WTC11 (cell line): Measurements from ENCODE around the gene HNRNPCL1. TPM values are rescaled to one million over a fixed set of nuclear protein-coding genes. Genes with fewer than 3 reads are reported as not detected.

Source experiments
- ATAC-seq: fragments of 200-7000 bp; cut with Tn5 transposase; 2 replicates; pipeline ENCODE4 v1.10.0; 2021; ENCODE audit warnings: mild to moderate bottlenecking, moderate library complexity
- CTCF ChIA-PET: fragments of 300-600 bp; sonication (Branson Sonifier 250); formaldehyde crosslinking; loops from one replicate; lab custom pipeline; 2021; ENCODE audit warnings: antibody characterized with exemption; lab: Charles Lee
- POLR2A ChIA-PET: fragments of 350-600 bp; sonication (Branson Sonifier 250); formaldehyde crosslinking; loops from one replicate; lab custom pipeline; 2021; ENCODE audit warnings: antibody characterized with exemption; lab: Charles Lee
- DNase-seq: peaks from one replicate; pipeline ENCODE4 v3.0.0; 2021; ENCODE audit warnings: low spot score
- H3K27ac Mint-ChIP-seq: 2 replicates; pipeline ENCODE4 v1.8.0; 2021; ENCODE audit warnings: mixed read lengths
- H3K27me3 Mint-ChIP-seq: 2 replicates; pipeline ENCODE4 v1.8.0; 2021; ENCODE audit warnings: low read depth, mild to moderate bottlenecking, moderate library complexity, mixed read lengths
- H3K36me3 Mint-ChIP-seq: 2 replicates; pipeline ENCODE4 v1.8.0; 2021; ENCODE audit warnings: mixed read lengths
- H3K4me1 Mint-ChIP-seq: 2 replicates; pipeline ENCODE4 v1.8.0; 2022; ENCODE audit warnings: mixed read lengths
- H3K4me3 Mint-ChIP-seq: 2 replicates; pipeline ENCODE4 v1.8.0; 2021; ENCODE audit warnings: mild to moderate bottlenecking, moderate library complexity, mixed read lengths
- H3K9me3 Mint-ChIP-seq: 2 replicates; pipeline ENCODE4 v1.8.0; 2021; ENCODE audit warnings: mixed read lengths
- ELF4 ChIP-seq: sonication (generic); formaldehyde crosslinking; IDR thresholded peaks from 2 replicates; pipeline ENCODE4 v1.8.1; 2022; ENCODE audit warnings: low read depth, mild to moderate bottlenecking, moderate library complexity, missing genetic modification reagents
- ETV6 ChIP-seq: sonication (generic); formaldehyde crosslinking; IDR thresholded peaks from 2 replicates; pipeline ENCODE4 v1.8.1; 2022; ENCODE audit warnings: mild to moderate bottlenecking, missing genetic modification reagents
- FOXK1 ChIP-seq: sonication (generic); formaldehyde crosslinking; IDR thresholded peaks from 2 replicates; pipeline ENCODE4 v1.8.0; 2022; ENCODE audit warnings: mild to moderate bottlenecking, moderate library complexity, missing genetic modification reagents
- IRF2 ChIP-seq: sonication (generic); formaldehyde crosslinking; IDR thresholded peaks from 2 replicates; pipeline ENCODE4 v1.8.0; 2022; ENCODE audit warnings: low read depth, missing genetic modification reagents, borderline replicate concordance
- NFE2L1 ChIP-seq: sonication (generic); formaldehyde crosslinking; IDR thresholded peaks from 2 replicates; pipeline ENCODE4 v1.8.1; 2023; ENCODE audit warnings: missing genetic modification reagents
- RELA ChIP-seq: sonication (generic); formaldehyde crosslinking; IDR thresholded peaks from 2 replicates; pipeline ENCODE4 v1.8.1; 2022; ENCODE audit warnings: missing genetic modification reagents, mild to moderate bottlenecking, borderline replicate concordance
- RORB ChIP-seq: fragments of 250-450 bp; sonication (Bioruptor Pico); IDR thresholded peaks from 2 replicates; pipeline ENCODE4 v1.9.0; 2021; ENCODE audit warnings: mild to moderate bottlenecking
- SOX15 ChIP-seq: fragments of 250-450 bp; sonication (Bioruptor Pico); IDR thresholded peaks from 2 replicates; pipeline ENCODE4 v1.9.0; 2021; ENCODE audit warnings: mild to moderate bottlenecking
- SP1 ChIP-seq: sonication (generic); formaldehyde crosslinking; conservative IDR thresholded peaks from 2 replicates; pipeline ENCODE4 v1.8.1; 2022; ENCODE audit warnings: missing genetic modification reagents
- TEAD1 ChIP-seq: sonication (generic); formaldehyde crosslinking; IDR thresholded peaks from 2 replicates; pipeline ENCODE4 v1.8.0; 2022; ENCODE audit warnings: mild to moderate bottlenecking, missing genetic modification reagents
- TEAD4 ChIP-seq: sonication (generic); formaldehyde crosslinking; IDR thresholded peaks from 2 replicates; pipeline ENCODE4 v1.8.0; 2022; ENCODE audit warnings: mild to moderate bottlenecking, missing genetic modification reagents
- TP53 ChIP-seq: sonication (generic); formaldehyde crosslinking; IDR thresholded peaks from 2 replicates; pipeline ENCODE4 v1.8.1; 2023; ENCODE audit warnings: mild to moderate bottlenecking, missing genetic modification reagents
- ZNF121 ChIP-seq: sonication (generic); formaldehyde crosslinking; IDR thresholded peaks from 2 replicates; pipeline ENCODE4 v1.8.0; 2023; ENCODE audit warnings: missing genetic modification reagents
- ZNF138 ChIP-seq: sonication (generic); formaldehyde crosslinking; conservative IDR thresholded peaks from 2 replicates; pipeline ENCODE4 v1.8.1; 2022; ENCODE audit warnings: mild to moderate bottlenecking, moderate library complexity, missing genetic modification reagents
- ZNF317 ChIP-seq: sonication (generic); formaldehyde crosslinking; IDR thresholded peaks from 2 replicates; pipeline ENCODE4 v1.8.1; 2023; ENCODE audit warnings: low read depth, mild to moderate bottlenecking, moderate library complexity, missing genetic modification reagents, borderline replicate concordance
- ZNF671 ChIP-seq: fragments of 250-450 bp; sonication (Bioruptor Pico); IDR thresholded peaks from 2 replicates; pipeline ENCODE4 v1.8.0; 2021; ENCODE audit warnings: mild to moderate bottlenecking
- total RNA-seq: library from RNA; stranded (reverse); gene quantifications from 3 replicates; pipeline ENCODE4 v1.2.3, GENCODE V29; 2021
- TF ChIP-seq, protein P1 (sequence below): sonication (generic); formaldehyde crosslinking; IDR thresholded peaks from 2 replicates; pipeline ENCODE4 v1.8.1; 2023; ENCODE audit warnings: mild to moderate bottlenecking, missing genetic modification reagents, borderline replicate concordance
- TF ChIP-seq, protein P2 (sequence below): sonication (generic); formaldehyde crosslinking; IDR thresholded peaks from 2 replicates; pipeline ENCODE4 v1.8.1; 2023; ENCODE audit warnings: mild to moderate bottlenecking, moderate library complexity, missing genetic modification reagents
- TF ChIP-seq, protein P3 (sequence below): fragments of 250-450 bp; sonication (Bioruptor Pico); IDR thresholded peaks from 2 replicates; pipeline ENCODE4 v1.9.0; 2021; ENCODE audit warnings: mild to moderate bottlenecking, borderline replicate concordance
- TF ChIP-seq, protein P4 (sequence below): sonication (generic); formaldehyde crosslinking; IDR thresholded peaks from 2 replicates; pipeline ENCODE4 v1.8.1; 2022; ENCODE audit warnings: mild to moderate bottlenecking, moderate library complexity, missing genetic modification reagents

Gene HNRNPCL1
- total RNA-seq, 1 experiment from 2014 or later, result not detected

DNA sequence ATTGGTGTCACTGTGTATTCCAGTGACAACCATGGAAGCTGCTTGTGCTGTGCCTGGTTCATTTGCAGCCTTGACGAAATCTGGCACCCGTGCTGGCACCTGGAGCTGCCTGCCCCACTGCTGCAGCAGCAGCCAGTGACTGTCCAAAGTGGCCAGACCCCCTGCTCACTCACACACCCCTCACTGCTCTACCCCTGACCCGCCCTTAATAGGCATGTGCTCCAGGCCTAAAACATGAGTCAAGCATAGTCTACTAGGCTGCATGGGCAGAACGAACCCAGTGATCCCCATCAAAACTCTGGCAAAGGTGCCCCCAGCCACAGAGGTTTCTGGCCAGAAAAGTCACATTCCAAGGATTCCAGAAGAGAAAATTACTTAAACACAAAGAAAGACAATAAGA, 49.6 kb downstream of the HNRNPCL1 start:
- H3K36me3 Mint-ChIP-seq, result peaks cover 19% of the 10 kb centered on the region
- no peak for DNase-seq
- peaks cover 68% of the 10 kb centered on the region for H3K9me3 Mint-ChIP-seq
- no peak for TF ChIP-seq TEAD4 (CRISPR knock-in tag)
- no peak for TF ChIP-seq ZNF317
- TF ChIP-seq, protein P1, sequence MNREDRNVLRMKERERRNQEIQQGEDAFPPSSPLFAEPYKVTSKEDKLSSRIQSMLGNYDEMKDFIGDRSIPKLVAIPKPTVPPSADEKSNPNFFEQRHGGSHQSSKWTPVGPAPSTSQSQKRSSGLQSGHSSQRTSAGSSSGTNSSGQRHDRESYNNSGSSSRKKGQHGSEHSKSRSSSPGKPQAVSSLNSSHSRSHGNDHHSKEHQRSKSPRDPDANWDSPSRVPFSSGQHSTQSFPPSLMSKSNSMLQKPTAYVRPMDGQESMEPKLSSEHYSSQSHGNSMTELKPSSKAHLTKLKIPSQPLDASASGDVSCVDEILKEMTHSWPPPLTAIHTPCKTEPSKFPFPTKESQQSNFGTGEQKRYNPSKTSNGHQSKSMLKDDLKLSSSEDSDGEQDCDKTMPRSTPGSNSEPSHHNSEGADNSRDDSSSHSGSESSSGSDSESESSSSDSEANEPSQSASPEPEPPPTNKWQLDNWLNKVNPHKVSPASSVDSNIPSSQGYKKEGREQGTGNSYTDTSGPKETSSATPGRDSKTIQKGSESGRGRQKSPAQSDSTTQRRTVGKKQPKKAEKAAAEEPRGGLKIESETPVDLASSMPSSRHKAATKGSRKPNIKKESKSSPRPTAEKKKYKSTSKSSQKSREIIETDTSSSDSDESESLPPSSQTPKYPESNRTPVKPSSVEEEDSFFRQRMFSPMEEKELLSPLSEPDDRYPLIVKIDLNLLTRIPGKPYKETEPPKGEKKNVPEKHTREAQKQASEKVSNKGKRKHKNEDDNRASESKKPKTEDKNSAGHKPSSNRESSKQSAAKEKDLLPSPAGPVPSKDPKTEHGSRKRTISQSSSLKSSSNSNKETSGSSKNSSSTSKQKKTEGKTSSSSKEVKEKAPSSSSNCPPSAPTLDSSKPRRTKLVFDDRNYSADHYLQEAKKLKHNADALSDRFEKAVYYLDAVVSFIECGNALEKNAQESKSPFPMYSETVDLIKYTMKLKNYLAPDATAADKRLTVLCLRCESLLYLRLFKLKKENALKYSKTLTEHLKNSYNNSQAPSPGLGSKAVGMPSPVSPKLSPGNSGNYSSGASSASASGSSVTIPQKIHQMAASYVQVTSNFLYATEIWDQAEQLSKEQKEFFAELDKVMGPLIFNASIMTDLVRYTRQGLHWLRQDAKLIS (CRISPR knock-in tag), result no peak
- TF ChIP-seq NFE2L1 (CRISPR knock-in tag), result no peak
- TF ChIP-seq ZNF671 (CRISPR knock-in tag), result no peak
- no peak for TF ChIP-seq ETV6 (CRISPR knock-in tag)
- TF ChIP-seq, protein P2, sequence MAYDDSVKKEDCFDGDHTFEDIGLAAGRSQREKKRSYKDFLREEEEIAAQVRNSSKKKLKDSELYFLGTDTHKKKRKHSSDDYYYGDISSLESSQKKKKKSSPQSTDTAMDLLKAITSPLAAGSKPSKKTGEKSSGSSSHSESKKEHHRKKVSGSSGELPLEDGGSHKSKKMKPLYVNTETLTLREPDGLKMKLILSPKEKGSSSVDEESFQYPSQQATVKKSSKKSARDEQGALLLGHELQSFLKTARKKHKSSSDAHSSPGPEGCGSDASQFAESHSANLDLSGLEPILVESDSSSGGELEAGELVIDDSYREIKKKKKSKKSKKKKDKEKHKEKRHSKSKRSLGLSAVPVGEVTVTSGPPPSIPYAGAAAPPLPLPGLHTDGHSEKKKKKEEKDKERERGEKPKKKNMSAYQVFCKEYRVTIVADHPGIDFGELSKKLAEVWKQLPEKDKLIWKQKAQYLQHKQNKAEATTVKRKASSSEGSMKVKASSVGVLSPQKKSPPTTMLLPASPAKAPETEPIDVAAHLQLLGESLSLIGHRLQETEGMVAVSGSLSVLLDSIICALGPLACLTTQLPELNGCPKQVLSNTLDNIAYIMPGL (CRISPR knock-in tag), result no peak
- TF ChIP-seq ZNF138 (CRISPR knock-in tag), result no peak
- TF ChIP-seq FOXK1 (CRISPR knock-in tag), result no peak
- TF ChIP-seq SP1, result no peak
- TF ChIP-seq ELF4 (CRISPR knock-in tag), result no peak
- TF ChIP-seq SOX15 (CRISPR knock-in tag), result no peak
- no peak for TF ChIP-seq IRF2 (CRISPR knock-in tag)
- TF ChIP-seq, protein P3, sequence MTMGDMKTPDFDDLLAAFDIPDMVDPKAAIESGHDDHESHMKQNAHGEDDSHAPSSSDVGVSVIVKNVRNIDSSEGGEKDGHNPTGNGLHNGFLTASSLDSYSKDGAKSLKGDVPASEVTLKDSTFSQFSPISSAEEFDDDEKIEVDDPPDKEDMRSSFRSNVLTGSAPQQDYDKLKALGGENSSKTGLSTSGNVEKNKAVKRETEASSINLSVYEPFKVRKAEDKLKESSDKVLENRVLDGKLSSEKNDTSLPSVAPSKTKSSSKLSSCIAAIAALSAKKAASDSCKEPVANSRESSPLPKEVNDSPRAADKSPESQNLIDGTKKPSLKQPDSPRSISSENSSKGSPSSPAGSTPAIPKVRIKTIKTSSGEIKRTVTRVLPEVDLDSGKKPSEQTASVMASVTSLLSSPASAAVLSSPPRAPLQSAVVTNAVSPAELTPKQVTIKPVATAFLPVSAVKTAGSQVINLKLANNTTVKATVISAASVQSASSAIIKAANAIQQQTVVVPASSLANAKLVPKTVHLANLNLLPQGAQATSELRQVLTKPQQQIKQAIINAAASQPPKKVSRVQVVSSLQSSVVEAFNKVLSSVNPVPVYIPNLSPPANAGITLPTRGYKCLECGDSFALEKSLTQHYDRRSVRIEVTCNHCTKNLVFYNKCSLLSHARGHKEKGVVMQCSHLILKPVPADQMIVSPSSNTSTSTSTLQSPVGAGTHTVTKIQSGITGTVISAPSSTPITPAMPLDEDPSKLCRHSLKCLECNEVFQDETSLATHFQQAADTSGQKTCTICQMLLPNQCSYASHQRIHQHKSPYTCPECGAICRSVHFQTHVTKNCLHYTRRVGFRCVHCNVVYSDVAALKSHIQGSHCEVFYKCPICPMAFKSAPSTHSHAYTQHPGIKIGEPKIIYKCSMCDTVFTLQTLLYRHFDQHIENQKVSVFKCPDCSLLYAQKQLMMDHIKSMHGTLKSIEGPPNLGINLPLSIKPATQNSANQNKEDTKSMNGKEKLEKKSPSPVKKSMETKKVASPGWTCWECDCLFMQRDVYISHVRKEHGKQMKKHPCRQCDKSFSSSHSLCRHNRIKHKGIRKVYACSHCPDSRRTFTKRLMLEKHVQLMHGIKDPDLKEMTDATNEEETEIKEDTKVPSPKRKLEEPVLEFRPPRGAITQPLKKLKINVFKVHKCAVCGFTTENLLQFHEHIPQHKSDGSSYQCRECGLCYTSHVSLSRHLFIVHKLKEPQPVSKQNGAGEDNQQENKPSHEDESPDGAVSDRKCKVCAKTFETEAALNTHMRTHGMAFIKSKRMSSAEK, result no peak
- TF ChIP-seq TP53 (CRISPR knock-in tag), result no peak
- TF ChIP-seq ZNF121, result no peak
- no peak for TF ChIP-seq RELA
- no peak for TF ChIP-seq RORB (CRISPR knock-in tag)
- TF ChIP-seq, protein P4, sequence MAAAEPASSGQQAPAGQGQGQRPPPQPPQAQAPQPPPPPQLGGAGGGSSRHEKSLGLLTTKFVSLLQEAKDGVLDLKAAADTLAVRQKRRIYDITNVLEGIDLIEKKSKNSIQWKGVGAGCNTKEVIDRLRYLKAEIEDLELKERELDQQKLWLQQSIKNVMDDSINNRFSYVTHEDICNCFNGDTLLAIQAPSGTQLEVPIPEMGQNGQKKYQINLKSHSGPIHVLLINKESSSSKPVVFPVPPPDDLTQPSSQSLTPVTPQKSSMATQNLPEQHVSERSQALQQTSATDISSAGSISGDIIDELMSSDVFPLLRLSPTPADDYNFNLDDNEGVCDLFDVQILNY (CRISPR knock-in tag), result no peak
- no peak for TF ChIP-seq TEAD1 (CRISPR knock-in tag)
- H3K27ac Mint-ChIP-seq, result no peak overlapping the region
- ChIA-PET POLR2A (no interaction called here), CTCF (no interaction called here)
- ATAC-seq, result no peak
- H3K4me3 Mint-ChIP-seq, result no peak overlapping the region
- H3K4me1 Mint-ChIP-seq, result no peaks in the 10 kb centered on the region
- H3K27me3 Mint-ChIP-seq, result peaks cover 28% of the 10 kb centered on the region

Other genes starting within 250 kb of the HNRNPCL1 start
- gene DHRS3, start 230.5 kb downstream of the HNRNPCL1 start, total RNA-seq, result 37.6 to 37.9 TPM (median 37.7 TPM) in 3 replicates
- gene AADACL4, start 204.6 kb downstream of the HNRNPCL1 start, total RNA-seq, result 0.11 TPM in 1 of 3 replicates, not detected in the others
- gene AADACL3, start 132.6 kb downstream of the HNRNPCL1 start, total RNA-seq, result 0.77 to 0.94 TPM (median 0.78 TPM) in 3 replicates
- not detected in 3 replicates for gene CFAP107, start 102.5 kb downstream of the HNRNPCL1 start, total RNA-seq
- gene PRAMEF12, start 75.0 kb downstream of the HNRNPCL1 start, total RNA-seq, result not detected in 3 replicates
- gene PRAMEF1, start 57.3 kb downstream of the HNRNPCL1 start, total RNA-seq, result not detected in 3 replicates
- gene PRAMEF11, start 17.3 kb downstream of the HNRNPCL1 start, total RNA-seq, result not detected in 3 replicates
- not detected in 3 replicates for gene PRAMEF2, start 8.4 kb upstream of the HNRNPCL1 start, total RNA-seq
- gene PRAMEF4, start 37.5 kb upstream of the HNRNPCL1 start, total RNA-seq, result not detected in 3 replicates
- not detected in 3 replicates for gene PRAMEF10, start 49.5 kb upstream of the HNRNPCL1 start, total RNA-seq
- gene PRAMEF7, start 67.9 kb upstream of the HNRNPCL1 start, total RNA-seq, result not detected in 3 replicates
- gene PRAMEF6, start 98.9 kb upstream of the HNRNPCL1 start, total RNA-seq, result not detected in 3 replicates
- gene PRAMEF27, start 207.9 kb upstream of the HNRNPCL1 start, total RNA-seq, result not detected in 3 replicates
- gene HNRNPCL3, start 212.0 kb upstream of the HNRNPCL1 start, total RNA-seq, result not detected in 3 replicates
- gene PRAMEF25, start 222.1 kb upstream of the HNRNPCL1 start, total RNA-seq, result not detected in 3 replicates